IgD-negative memory B cell (primary cell): ENCODE data around the gene GAS7. TPM values are rescaled to one million over a fixed set of nuclear protein-coding genes. Genes with fewer than 3 reads are reported as not detected.

Experiments
- H3K27ac Mint-ChIP-seq, 3 donors: one replicate each; pipeline ENCODE4 v1.8.0; 2020 to 2022; ENCODE audit warnings: mild to moderate bottlenecking in 3 of 3, mixed read lengths in 3 of 3, moderate library complexity in 1 of 3
- H3K27me3 Mint-ChIP-seq: one replicate; pipeline ENCODE4 v1.8.0; 2021; ENCODE audit warnings: mixed read lengths
- H3K36me3 Mint-ChIP-seq: one replicate; pipeline ENCODE4 v1.8.0; 2020; ENCODE audit warnings: mild to moderate bottlenecking, mixed read lengths
- H3K4me1 Mint-ChIP-seq, 3 donors: one replicate each; pipeline ENCODE4 v1.8.0; 2020 to 2022; ENCODE audit warnings: mixed read lengths in 3 of 3, mild to moderate bottlenecking in 1 of 3
- H3K4me3 Mint-ChIP-seq, 4 donors: one replicate each; pipeline ENCODE4 v1.8.0; 2020 to 2022; ENCODE audit warnings: mild to moderate bottlenecking in 4 of 4, mixed read lengths in 4 of 4, moderate library complexity in 3 of 4
- H3K9me3 Mint-ChIP-seq, 3 donors: one replicate each; pipeline ENCODE4 v1.8.0; 2020 to 2021; ENCODE audit warnings: mixed read lengths in 3 of 3, mild to moderate bottlenecking in 1 of 3
- polyA plus RNA-seq: library from polyadenylated mRNA; unstranded; fragments of 300-500 nt; fragmentation: Illumina TruSeq; gene quantifications from one replicate; pipeline ENCODE4 v1.2.3, GENCODE V29; 2021

The GAS7 gene
- polyA plus RNA-seq, 1 donor from 2014 or later, result 1.7 TPM

GRCh38 chr17:9976283-9977179 is 221.9 kb downstream of the GAS7 start:
- H3K9me3 Mint-ChIP-seq, result no peaks in the 10 kb centered on the region
- H3K36me3 Mint-ChIP-seq, result no peaks in the 10 kb centered on the region
- H3K27me3 Mint-ChIP-seq, result peaks cover 1% of the 10 kb centered on the region
- H3K4me3 Mint-ChIP-seq, result no peak overlapping the region
- peaks cover 0 to 2% (median 0%) of the 10 kb centered on the region in 3 donors for H3K4me1 Mint-ChIP-seq
- H3K27ac Mint-ChIP-seq, result no peak overlapping the region

- Mint-ChIP-seq H3K4me3 (no peak overlapping the region), H3K36me3 (no peaks in the 10 kb centered on the region), H3K27me3 (no peaks in the 10 kb centered on the region), H3K4me1 (peaks cover 0 to 2% (median 0%) of the 10 kb centered on the region in 3 donors), H3K9me3 (no peaks in the 10 kb centered on the region), H3K27ac (no peak overlapping the region)
Observed at GRCh38 chr17:9974448-9975381, 223.7 kb downstream of the GAS7 start.

- H3K9me3 Mint-ChIP-seq, result no peaks in the 10 kb centered on the region
- no peak overlapping the region for H3K27ac Mint-ChIP-seq
- no peaks in the 10 kb centered on the region for H3K36me3 Mint-ChIP-seq
- H3K4me1 Mint-ChIP-seq, result peaks cover 0 to 2% (median 0%) of the 10 kb centered on the region in 3 donors
- H3K27me3 Mint-ChIP-seq, result no peaks in the 10 kb centered on the region
- H3K4me3 Mint-ChIP-seq, result no peak overlapping the region
Observed at GRCh38 chr17:9973669-9974447, 224.5 kb downstream of the GAS7 start.

- Mint-ChIP-seq H3K4me3 (no peak overlapping the region), H3K27me3 (no peaks in the 10 kb centered on the region), H3K9me3 (no peaks in the 10 kb centered on the region), H3K36me3 (no peaks in the 10 kb centered on the region), H3K4me1 (peaks cover 0 to 2% (median 0%) of the 10 kb centered on the region in 3 donors), H3K27ac (no peak overlapping the region)
Observed at GRCh38 chr17:9971991-9972390, 226.4 kb downstream of the GAS7 start.

GRCh38 chr17:9969301-9969935 is 229.0 kb downstream of the GAS7 start:
- Mint-ChIP-seq H3K36me3 (no peaks in the 10 kb centered on the region), H3K27ac (peak overlapping the region in 1 of 3 donors; percentile 40), H3K27me3 (no peaks in the 10 kb centered on the region), H3K4me3 (no peak overlapping the region), H3K4me1 (no peaks in the 10 kb centered on the region), H3K9me3 (no peaks in the 10 kb centered on the region)

- peak overlapping the region in 1 of 3 donors; percentile 40 for H3K27ac Mint-ChIP-seq
- H3K9me3 Mint-ChIP-seq, result no peaks in the 10 kb centered on the region
- no peak overlapping the region for H3K4me3 Mint-ChIP-seq
- no peaks in the 10 kb centered on the region for H3K27me3 Mint-ChIP-seq
- H3K4me1 Mint-ChIP-seq, result no peaks in the 10 kb centered on the region
- no peaks in the 10 kb centered on the region for H3K36me3 Mint-ChIP-seq
Observed at GRCh38 chr17:9968881-9969280, 229.5 kb downstream of the GAS7 start.

GRCh38 chr17:9968008-9968407 is 230.4 kb downstream of the GAS7 start:
- Mint-ChIP-seq H3K4me3 (no peak overlapping the region), H3K4me1 (no peaks in the 10 kb centered on the region), H3K27ac (no peak overlapping the region), H3K9me3 (no peaks in the 10 kb centered on the region), H3K36me3 (no peaks in the 10 kb centered on the region), H3K27me3 (no peaks in the 10 kb centered on the region)

GRCh38 chr17:9959377-9959981 is 238.9 kb downstream of the GAS7 start:
- Mint-ChIP-seq H3K4me3 (peak overlapping the region in 1 of 4 donors; percentile 39), H3K27me3 (peaks cover 10% of the 10 kb centered on the region), H3K36me3 (no peaks in the 10 kb centered on the region), H3K4me1 (no peaks in the 10 kb centered on the region), H3K9me3 (no peaks in the 10 kb centered on the region), H3K27ac (no peak overlapping the region)

- H3K27me3 Mint-ChIP-seq, result peaks cover 10% of the 10 kb centered on the region
- no peaks in the 10 kb centered on the region for H3K36me3 Mint-ChIP-seq
- H3K4me3 Mint-ChIP-seq, result no peak overlapping the region
- H3K9me3 Mint-ChIP-seq, result no peaks in the 10 kb centered on the region
- H3K4me1 Mint-ChIP-seq, result no peaks in the 10 kb centered on the region
- no peak overlapping the region for H3K27ac Mint-ChIP-seq
Observed at GRCh38 chr17:9958586-9959281, 239.7 kb downstream of the GAS7 start.

GRCh38 chr17:9957244-9957643 is 241.2 kb downstream of the GAS7 start:
- no peak overlapping the region for H3K4me3 Mint-ChIP-seq
- H3K9me3 Mint-ChIP-seq, result no peaks in the 10 kb centered on the region
- H3K27me3 Mint-ChIP-seq, result peaks cover 10% of the 10 kb centered on the region
- no peaks in the 10 kb centered on the region for H3K36me3 Mint-ChIP-seq
- no peak overlapping the region for H3K27ac Mint-ChIP-seq
- no peaks in the 10 kb centered on the region for H3K4me1 Mint-ChIP-seq

GRCh38 chr17:9956474-9957131 is 241.8 kb downstream of the GAS7 start:
- Mint-ChIP-seq H3K27me3 (peaks cover 10% of the 10 kb centered on the region), H3K4me1 (no peaks in the 10 kb centered on the region), H3K36me3 (no peaks in the 10 kb centered on the region), H3K4me3 (peak overlapping the region in 1 of 4 donors; percentile 47), H3K27ac (no peak overlapping the region), H3K9me3 (no peaks in the 10 kb centered on the region)

- H3K36me3 Mint-ChIP-seq, result no peaks in the 10 kb centered on the region
- H3K27me3 Mint-ChIP-seq, result peaks cover 4% of the 10 kb centered on the region
- no peak overlapping the region for H3K4me3 Mint-ChIP-seq
- H3K4me1 Mint-ChIP-seq, result no peaks in the 10 kb centered on the region
- no peak overlapping the region for H3K27ac Mint-ChIP-seq
- H3K9me3 Mint-ChIP-seq, result no peaks in the 10 kb centered on the region
Observed at GRCh38 chr17:9953492-9953891, 244.9 kb downstream of the GAS7 start.

- H3K4me1 Mint-ChIP-seq, result no peaks in the 10 kb centered on the region
- H3K36me3 Mint-ChIP-seq, result no peaks in the 10 kb centered on the region
- H3K27ac Mint-ChIP-seq, result no peak overlapping the region
- no peaks in the 10 kb centered on the region for H3K9me3 Mint-ChIP-seq
- no peak overlapping the region for H3K4me3 Mint-ChIP-seq
- H3K27me3 Mint-ChIP-seq, result no peaks in the 10 kb centered on the region
Observed at GRCh38 chr17:9951803-9952202, 246.6 kb downstream of the GAS7 start.
